Activated effector memory CD4-positive, alpha-beta T cell treated with anti-CD3 and anti-CD28 coated beads, Interleukin-2, amount 50 U/mL, for 16 hours (primary cell): ENCODE data around the gene FOXK2.

ENCODE experiments used
- DNase-seq: peaks from one replicate; pipeline ENCODE4 v3.0.0-alpha.2; 2020

The FOXK2 gene

GRCh38 chr17:82613283-82614094 is 94.0 kb downstream of the FOXK2 start:
- no peak for DNase-seq

GRCh38 chr17:82614095-82614631 is 94.6 kb downstream of the FOXK2 start:
- DNase-seq, result no peak

GRCh38 chr17:82615084-82616020 is 95.8 kb downstream of the FOXK2 start:
- no peak for DNase-seq

- no peak for DNase-seq
These were observed 96.6 kb downstream of the FOXK2 start for GRCh38 chr17:82616021-82616711.

GRCh38 chr17:82619211-82619610 is 99.7 kb downstream of the FOXK2 start:
- DNase-seq, result no peak

GRCh38 chr17:82619641-82620040 is 100.1 kb downstream of the FOXK2 start:
- no peak for DNase-seq

- DNase-seq, result no peak
These were observed 104.2 kb downstream of the FOXK2 start for GRCh38 chr17:82623707-82624106.

- DNase-seq, result no peak
These were observed 107.9 kb downstream of the FOXK2 start for GRCh38 chr17:82627405-82627804.

GRCh38 chr17:82629748-82630147 is 110.2 kb downstream of the FOXK2 start:
- DNase-seq, result no peak

- no peak for DNase-seq
These were observed 110.7 kb downstream of the FOXK2 start for GRCh38 chr17:82630212-82630611.

GRCh38 chr17:82631544-82631943 is 112.0 kb downstream of the FOXK2 start:
- no peak for DNase-seq

GRCh38 chr17:82632451-82632850 is 112.9 kb downstream of the FOXK2 start:
- DNase-seq, result no peak

- DNase-seq, result no peak
These were observed 113.8 kb downstream of the FOXK2 start for GRCh38 chr17:82633343-82633742.

- DNase-seq, result no peak
These were observed 117.4 kb downstream of the FOXK2 start for GRCh38 chr17:82636626-82637598.

- DNase-seq, result no peak
These were observed 118.7 kb downstream of the FOXK2 start for GRCh38 chr17:82638183-82638773.

- no peak for DNase-seq
These were observed 120.1 kb downstream of the FOXK2 start for GRCh38 chr17:82639628-82640027.

GRCh38 chr17:82640036-82640435 is 120.5 kb downstream of the FOXK2 start:
- no peak for DNase-seq

GRCh38 chr17:82642022-82642421 is 122.5 kb downstream of the FOXK2 start:
- no peak for DNase-seq

- DNase-seq, result no peak
These were observed 124.6 kb downstream of the FOXK2 start for GRCh38 chr17:82644148-82644547.

- DNase-seq, result no peak
These were observed 126.0 kb downstream of the FOXK2 start for GRCh38 chr17:82645516-82645915.

- peak; percentile 85 for DNase-seq
These were observed 128.1 kb downstream of the FOXK2 start for GRCh38 chr17:82647593-82648164.
